NCI-H1694 (cell line): ENCODE results near the gene ITPR1.

ENCODE experiments used
- DNase-seq: peaks from one replicate; lab custom pipeline; 2025; lab: John Stamatoyannopoulos, UW

The ITPR1 gene

DNA sequence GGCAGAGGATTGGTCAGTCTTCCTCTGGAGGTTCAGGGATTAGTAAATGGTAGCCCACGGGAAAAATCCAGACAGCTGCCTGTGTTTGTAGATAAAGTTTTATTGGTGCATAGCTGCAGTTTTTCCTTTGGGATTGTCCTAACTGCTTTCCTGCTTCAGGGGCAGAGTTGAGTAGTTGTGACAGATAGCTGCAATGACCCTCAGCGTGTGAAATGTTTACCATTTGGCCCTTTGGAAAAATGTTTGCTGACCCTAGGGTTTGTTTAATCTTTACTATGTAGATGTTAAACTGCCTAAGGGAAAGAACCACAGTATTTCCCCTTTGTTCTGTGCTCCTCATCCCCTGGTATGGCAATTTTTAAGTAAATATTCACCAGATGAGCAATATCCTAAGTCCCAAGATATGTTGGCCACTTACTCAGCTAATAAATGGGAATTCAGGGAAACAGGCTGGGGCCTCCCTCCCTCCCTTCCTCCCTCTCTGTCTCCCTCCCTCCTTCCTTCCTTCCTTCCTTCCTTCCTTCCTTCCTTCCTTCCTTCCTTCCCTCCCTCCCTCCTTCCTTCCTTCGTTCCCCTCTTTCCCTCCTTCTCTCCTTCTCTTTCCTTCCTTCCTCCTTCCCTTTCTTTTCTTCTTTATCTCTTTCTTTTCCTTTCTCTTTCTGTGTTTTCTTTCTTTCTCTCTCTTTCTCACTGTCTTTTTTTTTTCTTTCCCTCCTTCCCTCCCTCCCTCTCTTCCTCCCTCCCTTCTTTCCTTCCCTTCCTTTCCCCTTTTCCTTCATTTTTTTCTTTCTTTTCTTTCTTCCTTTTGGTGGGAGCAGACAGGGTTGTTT is 251.5 kb downstream of the ITPR1 start:
- no peak for DNase-seq

- no peak for DNase-seq
Measured at GRCh38 chr3:4745235-4745610, 252.1 kb downstream of the ITPR1 start.

GRCh38 chr3:4746241-4746958 is 253.3 kb downstream of the ITPR1 start:
- no peak for DNase-seq

DNA sequence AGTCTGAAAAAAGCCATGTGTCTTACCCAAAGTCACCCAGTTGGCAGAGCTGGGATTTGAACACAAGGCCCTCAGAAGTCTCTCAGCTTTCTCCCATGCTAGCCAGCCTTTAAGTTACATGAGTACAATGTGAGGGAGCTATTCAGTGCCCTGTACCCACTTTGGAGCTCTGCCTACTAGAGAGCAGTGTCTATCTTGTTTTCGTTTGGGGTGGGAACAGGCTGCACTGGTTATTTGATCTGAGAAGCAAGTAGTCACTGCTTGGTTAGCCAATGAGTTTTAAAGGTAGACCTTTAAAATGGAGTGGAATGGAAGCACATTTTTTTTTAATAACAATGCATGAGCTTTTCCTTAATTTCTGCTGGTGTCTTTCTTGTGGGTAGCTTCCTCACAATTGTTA is 255.0 kb downstream of the ITPR1 start:
- no peak for DNase-seq

DNA sequence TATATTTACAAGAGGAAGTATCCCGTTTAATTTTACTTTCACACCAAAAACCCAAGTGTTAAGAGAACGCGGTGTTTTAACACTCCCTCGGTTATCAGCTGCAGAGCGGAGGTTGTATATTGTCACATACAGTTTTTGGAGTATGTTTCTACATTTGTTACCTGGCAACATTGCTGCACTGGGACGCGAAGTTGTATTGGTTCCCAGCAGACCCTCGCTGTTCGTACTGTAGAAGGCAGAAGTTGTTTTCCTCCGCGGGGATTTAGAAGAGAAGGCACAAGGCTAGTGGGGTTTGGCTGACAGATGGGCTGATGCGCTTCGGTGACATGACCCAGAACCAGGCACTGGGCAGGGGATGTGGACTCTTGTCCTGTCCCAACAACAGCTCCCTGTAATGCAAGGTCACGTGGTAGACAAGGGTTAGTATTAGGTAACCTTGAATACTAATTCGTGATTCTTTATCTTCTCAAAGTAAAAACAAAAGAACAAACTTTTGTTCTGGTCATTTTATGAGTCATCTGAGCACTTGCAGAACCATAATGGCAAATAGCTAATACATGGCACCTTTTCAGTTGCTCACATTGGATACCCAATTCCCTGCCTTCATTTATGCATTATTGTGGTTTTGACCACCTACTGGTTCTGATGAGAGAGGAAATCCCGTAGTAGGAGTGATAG is 255.7 kb downstream of the ITPR1 start:
- no peak for DNase-seq

DNA sequence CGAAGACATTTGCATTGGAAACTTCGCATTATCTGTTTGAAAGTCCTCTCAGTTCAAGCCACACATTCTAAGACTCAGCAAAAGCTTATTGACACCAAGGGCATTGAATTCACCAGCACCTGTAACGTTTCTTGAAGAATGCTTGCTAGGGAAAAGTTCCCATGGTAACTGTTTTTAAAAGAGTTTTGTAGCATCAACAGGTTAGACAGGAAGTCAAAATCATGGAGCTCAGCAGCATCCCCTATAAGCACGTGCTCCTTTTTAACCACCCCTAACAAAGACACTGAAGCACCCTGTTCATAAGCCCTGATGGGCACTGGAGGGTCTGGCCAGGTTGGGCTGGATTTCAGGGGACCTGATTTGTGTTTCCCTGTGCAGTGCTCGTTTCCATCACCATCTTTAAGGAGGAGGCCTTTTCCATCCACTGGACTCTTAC is 256.4 kb downstream of the ITPR1 start:
- DNase-seq: no peak

DNA sequence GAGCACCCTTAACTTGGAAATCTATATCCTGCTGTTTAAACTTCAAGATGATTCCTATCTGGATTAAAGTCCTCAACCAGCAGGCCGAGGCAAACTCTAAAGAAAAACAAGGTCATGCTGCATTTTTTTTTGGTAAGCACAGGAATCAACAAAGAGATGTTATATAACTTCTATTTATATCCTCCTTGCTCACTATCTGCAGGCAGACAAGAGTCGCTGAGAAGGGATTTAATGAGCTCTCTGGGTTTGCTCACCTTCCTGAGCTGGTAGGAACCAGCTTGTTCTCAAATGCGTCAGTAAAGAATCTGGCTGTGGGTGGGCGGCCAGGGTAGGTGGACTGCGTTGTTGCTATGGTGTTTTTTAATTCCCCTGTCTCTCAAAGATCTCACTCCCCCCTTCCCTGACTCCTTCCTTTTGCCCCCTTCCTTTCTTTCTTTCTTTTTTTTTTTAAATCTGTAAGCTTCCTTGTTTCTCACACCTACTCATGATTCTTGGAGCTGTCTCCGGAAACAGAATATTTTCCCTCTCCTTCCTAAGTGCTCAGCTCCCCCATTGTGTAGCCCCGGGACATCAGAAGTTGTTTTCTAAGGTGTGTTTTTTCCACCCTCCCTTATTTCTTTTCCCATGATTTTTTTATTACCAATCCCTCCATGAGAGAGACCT is 257.3 kb downstream of the ITPR1 start:
- DNase-seq: no peak

DNA sequence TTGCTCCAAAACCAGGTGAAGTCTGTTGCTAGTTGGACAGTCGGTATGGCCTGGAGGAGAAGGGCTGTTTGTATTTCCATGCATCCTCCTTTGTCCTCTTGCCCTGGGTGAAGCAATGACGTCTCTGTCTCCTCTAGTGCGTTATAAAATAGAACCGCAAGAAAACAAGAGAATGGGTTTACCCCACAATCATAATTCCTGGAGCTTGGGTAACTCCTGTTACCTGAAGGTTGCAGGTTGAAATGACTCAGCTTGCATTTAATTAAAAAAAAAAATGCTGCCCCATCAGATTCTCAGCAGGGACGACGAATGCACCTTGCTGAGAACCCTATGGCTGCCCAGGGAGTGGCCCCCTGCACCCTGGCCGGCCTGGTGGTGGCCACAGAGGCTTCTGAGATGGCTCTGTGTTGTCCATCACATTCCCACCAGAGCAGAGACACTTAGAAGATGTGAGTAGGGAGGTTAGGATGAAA is 257.9 kb downstream of the ITPR1 start:
- DNase-seq: no peak

DNA sequence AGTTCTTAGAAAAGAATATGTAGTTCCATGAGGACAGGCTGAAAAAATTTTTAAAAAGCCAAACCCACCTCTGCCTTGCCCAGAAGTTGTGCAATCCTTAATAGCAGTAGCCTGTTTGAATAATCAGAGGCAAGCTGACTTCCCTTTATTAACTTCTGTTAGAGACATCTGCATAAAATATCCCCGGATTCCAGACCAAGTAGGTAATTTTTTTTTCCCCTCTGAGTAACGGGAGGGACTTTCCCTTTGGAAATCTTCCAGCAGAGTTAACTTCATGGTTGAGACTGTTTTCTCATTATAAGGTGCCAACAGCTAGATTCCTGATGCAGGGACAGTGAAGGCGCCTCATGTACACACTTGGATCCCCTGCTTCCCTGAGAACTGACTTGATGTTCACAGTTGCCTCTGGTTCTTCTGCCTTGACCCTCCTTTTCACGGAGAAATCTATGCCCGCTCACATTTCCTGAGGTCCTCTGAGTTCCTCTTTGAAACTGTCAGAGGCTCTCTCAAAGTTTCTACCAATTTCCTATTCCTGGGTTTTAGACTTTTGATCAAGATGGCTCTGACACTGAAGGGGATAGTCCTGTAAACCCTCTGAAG is 258.5 kb downstream of the ITPR1 start:
- no peak for DNase-seq

DNA sequence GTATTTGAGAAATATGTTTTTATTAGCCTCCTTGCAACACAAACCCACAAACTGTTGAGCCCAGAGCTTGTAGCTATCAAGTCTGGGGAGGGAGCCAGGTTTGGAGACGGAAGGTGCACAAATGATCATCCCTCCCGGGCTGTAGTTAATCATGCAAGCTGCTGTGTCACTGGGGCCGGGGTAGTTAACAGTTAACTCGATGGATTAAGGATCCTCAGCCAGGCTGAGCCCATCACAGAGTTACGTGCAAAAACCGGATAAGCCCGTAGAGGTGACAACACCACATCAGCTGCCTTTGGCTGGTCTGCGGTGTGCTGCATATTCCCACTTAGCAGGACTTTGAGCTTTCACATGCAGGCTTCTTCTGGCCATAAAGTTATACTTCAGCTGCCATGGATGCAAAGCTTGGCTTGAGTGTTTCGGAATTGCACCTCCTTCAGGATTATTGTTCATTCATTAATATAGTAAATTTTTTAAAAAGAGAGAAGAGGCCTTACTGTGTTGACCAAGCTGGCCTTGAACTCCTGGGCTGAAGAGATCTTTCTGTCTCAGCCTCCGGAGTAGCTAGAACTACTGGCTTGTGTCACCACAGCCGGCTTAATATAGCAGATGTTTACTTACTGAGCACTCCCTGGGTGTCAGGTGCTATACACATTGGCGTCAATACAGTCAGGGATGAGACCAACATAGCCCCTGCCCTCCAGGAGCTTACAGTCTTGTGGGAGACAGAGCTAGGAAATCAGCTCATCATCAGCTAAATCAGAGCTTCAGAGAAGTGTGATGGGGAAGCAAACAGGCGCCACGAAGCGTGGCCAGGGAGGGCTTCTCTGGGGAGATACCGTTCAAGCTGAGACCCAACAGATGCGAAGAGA is 259.3 kb downstream of the ITPR1 start:
- no peak for DNase-seq

DNA sequence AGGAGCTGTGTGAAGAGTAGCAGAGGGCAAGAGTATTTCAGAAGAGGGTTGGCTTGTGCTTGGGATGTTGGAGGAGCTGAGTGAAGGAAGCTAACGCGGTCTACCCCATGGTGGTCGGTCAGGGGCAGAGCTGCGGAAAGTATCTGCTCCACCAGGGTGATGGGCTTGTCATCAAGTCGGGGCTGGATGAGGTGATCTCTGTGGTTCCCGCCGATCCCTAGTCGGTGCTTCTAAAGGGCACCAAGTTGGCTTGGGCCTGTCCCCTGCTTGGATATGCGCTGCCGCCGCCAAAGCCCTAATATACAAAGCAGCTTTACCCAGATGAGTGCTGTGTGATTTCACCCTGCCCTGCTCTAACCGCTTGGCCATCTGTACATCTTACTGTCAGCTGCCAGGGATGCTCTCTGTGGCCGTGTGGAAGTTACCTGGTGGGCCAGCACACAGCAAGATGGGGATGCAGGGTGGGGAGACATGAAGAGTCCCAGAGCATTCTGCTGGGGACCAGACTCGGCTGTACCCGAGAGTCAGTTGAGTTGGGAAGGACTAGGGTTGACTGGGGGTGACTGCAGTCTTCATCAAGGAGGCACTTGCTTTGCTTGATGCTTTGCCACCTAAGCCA is 260.0 kb downstream of the ITPR1 start:
- DNase-seq: no peak

- no peak for DNase-seq
Measured at GRCh38 chr3:4754180-4755086, 261.3 kb downstream of the ITPR1 start.

- DNase-seq: no peak
Measured at GRCh38 chr3:4755566-4755965, 262.4 kb downstream of the ITPR1 start.

DNA sequence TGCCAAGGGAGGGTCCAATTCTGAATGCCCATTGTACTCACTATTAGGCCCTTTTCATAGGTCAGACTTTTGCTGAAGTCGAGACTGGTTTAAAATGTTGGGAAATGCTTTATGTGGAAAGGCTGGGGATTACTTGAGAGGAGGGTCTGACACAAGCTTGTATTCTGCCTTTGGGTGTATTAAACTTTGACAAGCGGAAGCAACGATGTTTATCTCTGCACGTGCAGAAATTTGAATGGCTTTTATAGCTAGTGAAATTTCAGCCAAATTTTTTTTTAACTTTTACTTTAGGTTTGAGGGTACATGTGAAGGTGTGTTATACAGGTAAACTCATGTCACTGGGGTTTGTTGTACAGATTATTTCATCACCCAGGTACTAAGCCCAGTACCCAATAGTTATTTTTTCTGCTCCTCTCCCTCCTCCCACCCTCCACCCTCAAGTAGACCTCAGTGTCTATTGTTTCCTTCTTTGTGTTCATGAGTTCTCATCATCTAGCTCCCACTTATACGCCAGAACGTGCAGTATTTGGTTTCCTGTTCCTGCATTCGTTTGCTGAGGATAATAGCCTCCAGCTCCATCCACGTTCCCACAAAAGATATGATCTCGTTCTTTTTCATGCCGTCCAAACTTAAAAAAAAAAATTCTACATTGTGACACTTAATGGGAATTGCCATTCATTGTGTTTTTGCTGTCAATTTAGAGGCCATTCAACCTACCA is 263.1 kb downstream of the ITPR1 start:
- DNase-seq: no peak

GRCh38 chr3:4756855-4757574 is 263.9 kb downstream of the ITPR1 start:
- DNase-seq: no peak

DNA sequence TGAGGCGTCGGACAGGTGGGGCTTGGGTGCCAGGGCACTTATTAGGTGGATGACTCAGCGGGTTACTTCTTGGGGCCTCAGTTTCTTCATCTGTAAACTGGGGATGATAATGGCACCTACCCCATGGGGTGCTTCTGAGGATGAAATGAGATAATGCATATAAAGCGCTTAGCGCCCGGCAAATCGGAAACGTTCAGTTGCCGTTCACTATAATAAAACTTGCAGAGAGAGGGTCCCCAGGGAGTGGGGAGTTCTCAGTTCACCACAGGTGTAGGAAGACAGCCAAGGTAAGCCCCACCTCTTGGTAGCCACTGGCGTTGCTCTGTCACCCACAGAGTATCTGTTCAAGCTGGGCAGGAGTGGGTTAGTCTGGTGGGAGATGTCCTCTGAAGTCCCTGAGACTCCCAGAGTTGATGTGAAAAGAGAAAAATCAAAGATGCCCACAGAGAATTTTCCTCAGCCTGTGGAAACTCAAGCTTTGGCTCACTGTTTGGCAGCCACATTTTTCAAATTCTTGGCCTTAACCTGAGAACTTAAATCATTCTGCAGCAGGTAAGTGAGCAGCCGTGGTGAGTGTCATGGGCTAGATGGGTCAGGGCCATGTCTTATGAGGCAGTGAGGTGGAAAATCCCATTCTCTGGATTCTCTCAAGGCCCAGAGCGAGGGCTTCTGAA is 264.6 kb downstream of the ITPR1 start:
- DNase-seq: no peak

DNA sequence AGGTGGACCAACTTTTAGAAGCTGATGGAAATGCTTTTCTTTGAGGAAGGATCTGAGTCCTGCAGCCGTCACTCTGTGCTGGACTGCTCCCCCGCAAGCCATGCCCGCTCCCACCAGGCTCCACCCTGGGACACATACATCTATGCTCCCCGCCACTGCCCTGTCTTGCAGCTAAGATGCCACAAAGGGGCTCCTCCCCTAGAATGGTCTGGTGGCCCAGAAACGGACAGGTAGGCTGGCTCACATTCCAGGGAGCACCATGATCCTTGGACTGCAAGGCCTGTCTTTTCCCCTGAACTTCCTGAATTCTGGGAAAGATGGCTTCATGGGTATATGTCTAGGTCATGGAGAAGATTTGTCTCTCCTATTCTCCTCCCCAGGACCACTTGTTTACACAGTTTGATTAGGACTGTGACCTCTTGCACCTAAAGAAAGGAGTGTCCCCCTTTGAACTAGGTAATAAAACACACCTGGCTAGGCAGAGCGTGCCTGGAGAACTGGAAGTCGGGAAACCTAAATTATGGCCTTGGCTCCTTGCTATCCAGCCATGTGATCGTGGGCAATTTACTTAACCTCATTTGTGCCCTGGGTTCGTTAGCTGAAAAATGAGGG is 265.2 kb downstream of the ITPR1 start:
- no peak for DNase-seq
